ENCODE measurements around the gene TYW5.
"Not testable (repeated sequence)": the region's sequence is repeated elsewhere in the genome, so short reads cannot be mapped to it uniquely, and the experiment has no call there.

Gene TYW5

GRCh38 chr2:199914372-199914958 is 40.8 kb downstream of the TYW5 start:
- DNase-seq, result no peak

GRCh38 chr2:199912553-199913114 is 42.7 kb downstream of the TYW5 start:
- DNase-seq, result not testable (repeated sequence)

GRCh38 chr2:199911877-199912161 is 43.5 kb downstream of the TYW5 start:
- no peak for DNase-seq

GRCh38 chr2:199911052-199911876 is 44.0 kb downstream of the TYW5 start, which contains the start of gene C2orf69:
TSS of gene C2orf69 (plus strand) at chr2:199911293. CDS start at chr2:199911439, 146 bp downstream.
- peak; percentile 98 for DNase-seq

DNA sequence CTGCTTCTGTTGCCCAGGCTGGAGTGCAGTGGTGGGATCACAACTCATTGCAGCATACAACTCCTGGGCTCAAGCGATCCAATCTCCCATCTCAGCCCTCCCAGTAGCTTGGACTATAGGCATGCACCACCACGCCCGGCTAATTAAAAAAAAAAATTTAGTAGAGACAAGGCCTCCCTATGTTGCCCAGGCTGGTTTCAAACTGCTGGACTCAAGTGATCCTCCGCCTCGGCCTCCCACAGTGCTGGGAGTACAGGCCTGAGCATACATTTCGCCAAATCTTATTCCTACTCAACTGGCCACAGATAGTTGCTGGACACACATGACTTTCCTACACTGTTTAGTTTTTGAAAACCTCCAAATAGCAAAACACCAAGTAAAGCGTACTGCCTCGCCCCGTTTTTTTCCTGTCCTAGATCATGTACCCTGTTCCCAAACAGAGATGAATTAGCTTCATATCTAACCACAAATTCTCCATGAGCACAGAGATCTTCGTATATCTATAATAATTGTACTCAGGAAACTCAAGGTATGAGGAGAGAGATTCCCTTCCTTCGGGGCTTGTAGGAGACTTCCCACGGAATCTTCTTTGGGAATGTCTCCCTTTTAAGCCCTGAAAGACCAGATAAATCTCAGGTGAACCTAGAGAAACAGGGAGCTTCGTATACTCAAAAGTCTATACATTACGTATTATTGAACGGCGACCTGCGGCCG is 44.8 kb downstream of the TYW5 start:
- no peak for DNase-seq

DNA sequence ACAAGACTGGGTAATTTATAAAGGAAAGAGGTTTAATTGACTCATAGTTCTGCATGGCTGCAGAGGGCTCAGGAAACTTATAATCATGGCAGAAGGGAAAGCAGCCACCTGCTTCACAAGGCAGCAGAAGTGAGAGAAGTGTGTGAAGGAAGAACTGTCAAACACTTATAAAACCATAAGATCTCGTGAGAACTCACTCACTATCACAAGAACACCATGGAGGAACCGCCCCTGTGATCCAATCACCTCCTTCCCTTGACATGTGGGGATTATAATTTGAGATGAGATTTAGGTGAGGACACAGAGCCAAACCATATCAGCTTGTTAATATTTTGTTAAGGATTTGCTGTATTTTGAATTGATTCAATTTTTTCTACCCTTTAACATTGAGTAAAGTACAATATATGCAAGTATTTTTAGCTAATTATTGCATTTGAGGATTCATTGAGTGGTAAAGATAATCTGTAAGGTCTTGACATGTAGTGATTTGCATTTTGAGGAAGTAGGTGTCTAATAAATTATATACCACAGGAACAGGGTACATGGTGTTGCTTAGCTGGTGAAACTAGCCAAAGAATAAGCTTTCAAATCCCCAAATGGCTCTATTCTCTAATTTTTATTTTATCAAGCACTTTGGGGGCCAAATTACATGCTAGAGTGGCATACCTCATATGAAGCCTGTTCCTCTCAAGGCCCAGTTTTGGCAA is 48.1 kb downstream of the TYW5 start:
- DNase-seq, result no peak

DNA sequence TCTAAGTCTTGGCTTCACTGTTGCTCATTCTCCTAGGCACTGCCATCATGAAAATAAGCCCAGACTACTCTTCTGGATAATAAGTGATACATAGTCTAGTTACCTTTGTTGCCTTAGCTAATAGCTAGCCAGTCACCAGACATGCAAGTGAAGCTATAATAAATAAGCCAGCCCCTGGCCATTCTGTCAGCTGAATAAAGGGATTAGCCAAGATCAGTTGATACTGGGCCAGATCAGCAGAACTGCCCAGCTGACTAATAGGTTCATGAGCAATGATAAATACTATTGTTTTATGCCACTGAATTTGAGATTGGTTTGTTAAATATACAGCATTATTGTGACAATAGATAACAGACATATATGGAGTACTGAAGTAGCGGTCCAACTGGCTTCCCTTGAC is 52.2 kb downstream of the TYW5 start:
- DNase-seq, result no peak

GRCh38 chr2:199902486-199903110 is 52.7 kb downstream of the TYW5 start:
- no peak for DNase-seq

DNA sequence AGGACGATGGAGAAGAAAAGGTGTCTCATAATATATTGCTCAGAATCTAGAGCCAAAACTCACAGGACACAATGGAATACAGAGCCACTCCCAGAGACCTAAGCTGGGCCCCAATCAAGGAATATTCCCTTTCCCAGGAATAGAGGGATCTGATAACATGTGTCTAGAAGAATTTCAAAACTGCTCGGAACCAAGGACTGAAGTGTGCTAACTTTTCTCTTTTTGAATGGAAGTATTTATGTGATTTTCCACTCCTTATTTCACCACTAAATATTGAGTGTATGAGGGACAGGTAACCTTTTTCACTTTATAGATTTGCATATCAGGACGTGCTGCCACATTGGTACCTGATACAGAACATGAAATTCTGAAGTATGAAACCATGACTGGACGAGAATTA is 53.3 kb downstream of the TYW5 start:
- no peak for DNase-seq

DNA sequence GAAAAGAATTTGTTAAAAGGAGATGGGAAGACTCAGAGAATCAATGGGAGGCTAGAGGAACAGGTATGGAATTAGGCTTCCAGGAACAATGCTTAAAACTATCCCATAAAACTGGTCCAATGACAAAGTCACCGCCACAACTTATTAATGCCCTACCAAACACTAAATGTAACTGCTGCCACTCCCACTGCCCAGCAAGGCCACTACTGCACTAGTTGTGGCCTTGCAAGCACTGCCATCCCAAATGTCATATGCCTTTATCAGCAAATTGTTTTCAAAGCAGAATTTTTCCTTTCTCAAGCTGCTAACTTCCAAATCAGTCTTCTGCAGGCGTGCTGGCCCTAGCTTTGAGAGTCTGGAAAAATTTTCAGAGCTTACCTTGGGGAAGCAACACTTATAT is 58.7 kb downstream of the TYW5 start:
- DNase-seq, result no peak

DNA sequence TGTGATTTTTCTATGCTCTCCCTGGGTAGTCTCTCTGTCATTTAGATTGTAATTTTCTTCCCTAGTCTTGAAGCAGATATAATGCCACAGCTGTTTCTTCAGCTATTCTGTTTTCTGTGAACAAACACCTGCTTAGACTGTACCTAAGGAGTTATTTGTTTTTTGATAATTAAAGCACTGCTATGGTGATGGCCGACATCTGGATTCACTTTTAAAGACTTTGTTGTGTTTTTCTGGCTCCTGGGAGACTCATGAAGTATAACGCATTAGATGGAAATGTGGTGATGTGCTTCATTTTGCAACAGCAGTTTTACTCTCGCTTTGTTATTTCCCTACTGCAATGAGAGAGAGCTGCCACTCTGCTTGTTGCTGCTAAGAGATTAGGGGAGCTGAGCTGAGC is 59.9 kb downstream of the TYW5 start:
- no peak for DNase-seq

GRCh38 chr2:199883474-199884212 is 71.6 kb downstream of the TYW5 start:
- DNase-seq, result no peak

GRCh38 chr2:199882667-199883066 is 72.6 kb downstream of the TYW5 start:
- DNase-seq, result no peak

All from right forelimb (tissue), 1 donor.